ENCODE data around the gene ZNF888. TPM values are rescaled to one million over a fixed set of nuclear protein-coding genes. Genes with fewer than 3 reads are reported as not detected.

Gene ZNF888
- total RNA-seq: 1 to 10 TPM; 5.9 to 6.9 TPM

- peak within 1 kb of the TSS; percentile 91 for H3K27ac Mint-ChIP-seq
- peak; percentile 91 for DNase-seq
- CTCF ChIA-PET: no interaction called here
- peak within 1 kb of the TSS; percentile 91 for H3K4me3 Mint-ChIP-seq
- peaks cover 17% of the 10 kb centered on the region for H3K9me3 Mint-ChIP-seq
- H3K36me3 Mint-ChIP-seq (ENCODE audit: low read depth): peaks cover 41% of the 10 kb centered on the region
- peaks cover 31% of the 10 kb centered on the region for H3K4me1 Mint-ChIP-seq
- H3K27me3 Mint-ChIP-seq: no peaks in the 10 kb centered on the region
- POLR2A ChIA-PET: no interaction called here
These were observed at the start of gene ZNF888 for GRCh38 chr19:52922841-52923777. Gene ZNF888 (minus strand): TSS chr19:52923428. CDS start chr19:52917873, 5,555 bp downstream.

GRCh38 chr19:52967772-52968171, 44.5 kb upstream of the ZNF888 start:
- Mint-ChIP-seq H3K9me3 (peaks cover 52% of the 10 kb centered on the region), H3K27ac (no peak overlapping the region), H3K4me1 (peaks cover 10% of the 10 kb centered on the region), H3K4me3 (no peak overlapping the region), H3K36me3 (ENCODE audit: low read depth) (peaks cover 30% of the 10 kb centered on the region), H3K27me3 (no peaks in the 10 kb centered on the region)
- ChIA-PET POLR2A (no interaction called here), CTCF (no interaction called here)
- no peak for DNase-seq

- peak; percentile 21 for DNase-seq
- H3K27me3 Mint-ChIP-seq: no peaks in the 10 kb centered on the region
- peak overlapping the region; percentile 85 for H3K27ac Mint-ChIP-seq
- ChIA-PET POLR2A (interaction anchor here (0.6 to 2.7 kb wide), 6 partner anchors 20 to 432 kb away, joined by 3 to 7 read pairs (median 4); partner anchors contain the start of gene ZNF765), CTCF (no interaction called here)
- H3K36me3 Mint-ChIP-seq (ENCODE audit: low read depth): peaks cover 54% of the 10 kb centered on the region
- peak overlapping the region; percentile 96 for H3K4me3 Mint-ChIP-seq
- peaks cover 46% of the 10 kb centered on the region for H3K9me3 Mint-ChIP-seq
- peaks cover 27% of the 10 kb centered on the region for H3K4me1 Mint-ChIP-seq
These were observed 40.0 kb upstream of the ZNF888 start for GRCh38 chr19:52963247-52963618.

GRCh38 chr19:52962394-52963246, 39.4 kb upstream of the ZNF888 start, which contains the start of gene ZNF816:
Gene ZNF816 (minus strand): TSS chr19:52962881. CDS start chr19:52956089, 6,792 bp downstream.
- peak; percentile 99 for DNase-seq
- peaks cover 27% of the 10 kb centered on the region for H3K4me1 Mint-ChIP-seq
- peaks cover 57% of the 10 kb centered on the region for H3K36me3 Mint-ChIP-seq (ENCODE audit: low read depth)
- H3K9me3 Mint-ChIP-seq: peaks cover 48% of the 10 kb centered on the region
- H3K27me3 Mint-ChIP-seq: no peaks in the 10 kb centered on the region
- peak within 1 kb of the TSS; percentile 85 for H3K27ac Mint-ChIP-seq
- POLR2A ChIA-PET: interaction anchor here (0.6 to 2.7 kb wide), 8 partner anchors 10 to 432 kb away, joined by 3 to 7 read pairs (median 4); partner anchors contain the start of genes ZNF468 and ZNF765
- H3K4me3 Mint-ChIP-seq: peak within 1 kb of the TSS; percentile 96
- CTCF ChIA-PET: interaction anchor here (0.5 kb wide), 1 partner anchor 93 kb away, joined by 3 read pairs; no protein-coding TSS in a partner anchor

- peak overlapping the region; percentile 85 for H3K27ac Mint-ChIP-seq
- H3K4me3 Mint-ChIP-seq: peak overlapping the region; percentile 96
- CTCF ChIA-PET: no interaction called here
- peaks cover 27% of the 10 kb centered on the region for H3K4me1 Mint-ChIP-seq
- DNase-seq: no peak
- POLR2A ChIA-PET: interaction anchor here (1.1 to 2.7 kb wide), 4 partner anchors 9 to 143 kb away, joined by 3 to 7 read pairs (median 4); partner anchors contain the start of gene ZNF468
- H3K9me3 Mint-ChIP-seq: peaks cover 48% of the 10 kb centered on the region
- H3K36me3 Mint-ChIP-seq (ENCODE audit: low read depth): peaks cover 58% of the 10 kb centered on the region
- no peaks in the 10 kb centered on the region for H3K27me3 Mint-ChIP-seq
These were observed 38.8 kb upstream of the ZNF888 start for GRCh38 chr19:52961981-52962380.

- Mint-ChIP-seq H3K4me1 (peaks cover 27% of the 10 kb centered on the region), H3K4me3 (no peak overlapping the region), H3K36me3 (ENCODE audit: low read depth) (peaks cover 76% of the 10 kb centered on the region), H3K9me3 (peaks cover 58% of the 10 kb centered on the region), H3K27me3 (no peaks in the 10 kb centered on the region), H3K27ac (no peak overlapping the region)
- no peak for DNase-seq
- ChIA-PET POLR2A (interaction anchor here (0.9 kb wide), 1 partner anchor 13 kb away, joined by 3 read pairs; no protein-coding TSS in a partner anchor), CTCF (no interaction called here)
These were observed 36.5 kb upstream of the ZNF888 start for GRCh38 chr19:52959613-52960295.

GRCh38 chr19:52957591-52957990, 34.4 kb upstream of the ZNF888 start:
- peaks cover 58% of the 10 kb centered on the region for H3K9me3 Mint-ChIP-seq
- POLR2A ChIA-PET: no interaction called here

GRCh38 chr19:52956917-52957316, 33.7 kb upstream of the ZNF888 start:
- POLR2A ChIA-PET: no interaction called here
- H3K27me3 Mint-ChIP-seq: no peaks in the 10 kb centered on the region
- peaks cover 64% of the 10 kb centered on the region for H3K9me3 Mint-ChIP-seq
- DNase-seq: no peak
- CTCF ChIA-PET: no interaction called here
- H3K4me1 Mint-ChIP-seq: peaks cover 13% of the 10 kb centered on the region
- no peak overlapping the region for H3K4me3 Mint-ChIP-seq
- H3K36me3 Mint-ChIP-seq (ENCODE audit: low read depth): peaks cover 91% of the 10 kb centered on the region
- H3K27ac Mint-ChIP-seq: no peak overlapping the region

More at GRCh38 chr19:52957591-52957990, 34.4 kb upstream of the ZNF888 start:
- no peaks in the 10 kb centered on the region for H3K27me3 Mint-ChIP-seq
- peaks cover 17% of the 10 kb centered on the region for H3K4me1 Mint-ChIP-seq
- H3K36me3 Mint-ChIP-seq (ENCODE audit: low read depth): peaks cover 85% of the 10 kb centered on the region
- CTCF ChIA-PET: no interaction called here
- no peak overlapping the region for H3K27ac Mint-ChIP-seq
- no peak for DNase-seq
- no peak overlapping the region for H3K4me3 Mint-ChIP-seq

GRCh38 chr19:52949422-52949821, 26.2 kb upstream of the ZNF888 start:
- Mint-ChIP-seq H3K27ac (no peak overlapping the region), H3K36me3 (ENCODE audit: low read depth) (peaks cover 69% of the 10 kb centered on the region), H3K9me3 (peaks cover 52% of the 10 kb centered on the region), H3K4me3 (no peak overlapping the region), H3K4me1 (no peaks in the 10 kb centered on the region), H3K27me3 (no peaks in the 10 kb centered on the region)
- no peak for DNase-seq
- ChIA-PET POLR2A (no interaction called here), CTCF (no interaction called here)

GRCh38 chr19:52948025-52948770, 25.0 kb upstream of the ZNF888 start:
- Mint-ChIP-seq H3K36me3 (ENCODE audit: low read depth) (peaks cover 62% of the 10 kb centered on the region), H3K27me3 (no peaks in the 10 kb centered on the region), H3K4me1 (no peaks in the 10 kb centered on the region), H3K9me3 (peaks cover 54% of the 10 kb centered on the region), H3K27ac (no peak overlapping the region), H3K4me3 (no peak overlapping the region)
- ChIA-PET POLR2A (no interaction called here), CTCF (no interaction called here)
- no peak for DNase-seq

GRCh38 chr19:52946322-52947310, 23.4 kb upstream of the ZNF888 start:
- CTCF ChIA-PET: no interaction called here
- Mint-ChIP-seq H3K4me3 (no peak overlapping the region), H3K9me3 (peaks cover 43% of the 10 kb centered on the region), H3K4me1 (peaks cover 3% of the 10 kb centered on the region), H3K27me3 (no peaks in the 10 kb centered on the region), H3K36me3 (ENCODE audit: low read depth) (peaks cover 49% of the 10 kb centered on the region), H3K27ac (no peak overlapping the region)
- DNase-seq: no peak
- POLR2A ChIA-PET: interaction anchor here (1.4 kb wide), 1 partner anchor 14 kb away, joined by 3 read pairs; no protein-coding TSS in a partner anchor
